GM12891 (cell line): ENCODE data around the gene ACTMAP.

Experiments used
- POLR2A ChIP-seq: IDR thresholded peaks from 2 replicates; pipeline ENCODE4 v1.6.1; 2011; ENCODE audit warnings: low read depth, low read length, control low read depth
- POLR2AphosphoS5 ChIP-seq: IDR thresholded peaks from 2 replicates; pipeline ENCODE4 v1.6.1; 2011; ENCODE audit warnings: low read depth, low read length, control low read depth
- TAF1 ChIP-seq: IDR thresholded peaks from 2 replicates; pipeline ENCODE4 v1.6.1; 2011; ENCODE audit warnings: low read depth, low read length, control low read depth

DNA sequence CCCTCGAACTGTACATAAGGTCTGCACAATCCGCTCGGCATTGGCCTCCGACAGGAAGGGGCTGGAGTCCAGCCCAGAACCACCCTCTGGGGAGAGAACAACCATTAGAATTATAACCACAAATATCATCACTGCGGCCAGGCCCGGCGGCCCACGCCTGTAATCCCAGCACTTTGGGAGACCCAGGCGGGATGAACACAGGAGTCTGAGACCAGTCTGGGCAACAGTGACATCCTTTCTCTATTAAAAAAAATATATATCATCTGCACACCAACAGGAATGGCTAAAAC lies 45.0 kb downstream of the ACTMAP start:
- TF ChIP-seq POLR2A (no peak), POLR2AphosphoS5 (no peak), TAF1 (no peak)
